Smooth muscle cell (in vitro differentiated cells): ENCODE measurements around the gene CDH16. TPM values are rescaled to one million over a fixed set of nuclear protein-coding genes. Genes with fewer than 3 reads are reported as not detected.

Experiments used
- DNase-seq: peaks from one replicate; lab custom pipeline; 2025; ENCODE audit not compliant: unreplicated experiment; lab: John Stamatoyannopoulos, UW
- H2AFZ ChIP-seq: fragments of 200-600 bp; sonication (generic); 2 replicates; pipeline ENCODE4 v1.6.0; 2016; ENCODE audit warnings: antibody characterized with exemption, low read depth, mild to moderate bottlenecking
- H3F3A ChIP-seq: fragments of 200-600 bp; sonication (generic); 2 replicates; pipeline ENCODE4 v1.6.0; 2017; ENCODE audit warnings: antibody characterized with exemption, low read depth
- H3K27ac ChIP-seq: fragments of 200-600 bp; sonication (generic); 2 replicates; pipeline ENCODE4 v1.5.1; 2016; ENCODE audit warnings: low read depth, mild to moderate bottlenecking
- H3K27me3 ChIP-seq: fragments of 200-600 bp; sonication (generic); 2 replicates; pipeline ENCODE4 v1.6.1; 2016; ENCODE audit warnings: low read depth, mild to moderate bottlenecking
- H3K36me3 ChIP-seq: fragments of 200-600 bp; sonication (generic); 2 replicates; pipeline ENCODE4 v1.5.1; 2016; ENCODE audit warnings: low read depth
- H3K4me1 ChIP-seq: fragments of 200-600 bp; sonication (generic); 2 replicates; pipeline ENCODE4 v1.5.1; 2016; ENCODE audit warnings: low read depth
- H3K4me2 ChIP-seq: fragments of 200-600 bp; sonication (generic); 2 replicates; pipeline ENCODE4 v1.6.0; 2016; ENCODE audit warnings: mild to moderate bottlenecking
- H3K4me3 ChIP-seq: fragments of 200-600 bp; sonication (generic); 2 replicates; pipeline ENCODE4 v1.5.1; 2016; ENCODE audit warnings: mild to moderate bottlenecking
- H3K79me2 ChIP-seq: fragments of 200-600 bp; sonication (generic); 2 replicates; pipeline ENCODE4 v1.6.0; 2016; ENCODE audit warnings: low read depth, mild to moderate bottlenecking
- H3K9ac ChIP-seq: fragments of 200-600 bp; sonication (generic); 2 replicates; pipeline ENCODE4 v1.6.0; 2016; ENCODE audit warnings: low read depth
- H3K9me3 ChIP-seq: fragments of 200-600 bp; sonication (generic); replicated peaks from 2 replicates; pipeline ENCODE4 v1.5.1; 2016; ENCODE audit warnings: low read depth
- H4K20me1 ChIP-seq: fragments of 200-600 bp; sonication (generic); 2 replicates; pipeline ENCODE4 v1.6.0; 2016; ENCODE audit warnings: low read depth
- WGBS: methylation state at CpG from one replicate; pipeline ENCODE4 v1.1.7; 2016; ENCODE audit warnings: low lambda C conversion rate; 5-methylcytosine and 5-hydroxymethylcytosine counted together
- polyA plus RNA-seq: library from polyadenylated mRNA; unstranded; fragments of >200 nt; fragmentation: Nextera tagmentation; extraction: Ambion mirVana; gene quantifications from 2 replicates; pipeline ENCODE4 v1.2.1, GENCODE V29; 2016
- total RNA-seq: library from RNA; depleted of rRNA; stranded (reverse); fragments of >200 nt; gene quantifications from 2 replicates; pipeline ENCODE4 v1.2.3, GENCODE V29; 2014
- TF ChIP-seq, protein P1 (sequence below): fragments of 200-600 bp; sonication (generic); IDR thresholded peaks from 2 replicates; pipeline ENCODE4 v1.5.1; 2017; ENCODE audit warnings: borderline replicate concordance, mild to moderate bottlenecking, antibody characterized with exemption; ENCODE audit not compliant: insufficient read depth, poor library complexity, severe bottlenecking

CDH16 gene
- total and polyA plus RNA-seq, 2 experiments from 2014 or later, result not detected

DNA sequence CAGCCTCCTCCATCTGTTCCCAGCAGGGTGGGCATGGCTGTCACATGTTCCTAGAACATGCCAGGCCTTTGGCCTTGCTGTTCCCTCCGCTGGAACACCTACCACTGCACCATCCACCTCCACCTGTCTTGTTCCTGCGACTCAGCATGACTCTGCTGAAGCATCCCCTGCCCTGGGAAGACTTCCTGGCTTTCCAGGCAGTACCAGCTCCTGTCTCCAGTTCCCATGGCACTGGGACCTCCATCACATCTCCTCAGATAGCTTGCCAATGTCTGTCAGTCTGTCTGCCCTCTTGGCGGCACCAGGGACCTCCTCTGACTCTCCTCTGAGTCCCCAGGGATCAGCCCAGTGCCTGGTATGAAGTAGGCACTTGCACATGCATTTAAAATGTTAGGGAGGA, 22.7 kb downstream of the CDH16 start:
- WGBS, result 96% methylated on average over 3 of the region's 3 CpGs
- no peak overlapping the region for H3K4me3 ChIP-seq
- no peaks in the 10 kb centered on the region for H3K36me3 ChIP-seq
- H3K27ac ChIP-seq, result no peak overlapping the region
- H3K4me1 ChIP-seq, result no peaks in the 10 kb centered on the region
- DNase-seq, result no peak
- H3K4me2 ChIP-seq, result no peak overlapping the region
- no peaks in the 10 kb centered on the region for H4K20me1 ChIP-seq
- TF ChIP-seq, protein P1, sequence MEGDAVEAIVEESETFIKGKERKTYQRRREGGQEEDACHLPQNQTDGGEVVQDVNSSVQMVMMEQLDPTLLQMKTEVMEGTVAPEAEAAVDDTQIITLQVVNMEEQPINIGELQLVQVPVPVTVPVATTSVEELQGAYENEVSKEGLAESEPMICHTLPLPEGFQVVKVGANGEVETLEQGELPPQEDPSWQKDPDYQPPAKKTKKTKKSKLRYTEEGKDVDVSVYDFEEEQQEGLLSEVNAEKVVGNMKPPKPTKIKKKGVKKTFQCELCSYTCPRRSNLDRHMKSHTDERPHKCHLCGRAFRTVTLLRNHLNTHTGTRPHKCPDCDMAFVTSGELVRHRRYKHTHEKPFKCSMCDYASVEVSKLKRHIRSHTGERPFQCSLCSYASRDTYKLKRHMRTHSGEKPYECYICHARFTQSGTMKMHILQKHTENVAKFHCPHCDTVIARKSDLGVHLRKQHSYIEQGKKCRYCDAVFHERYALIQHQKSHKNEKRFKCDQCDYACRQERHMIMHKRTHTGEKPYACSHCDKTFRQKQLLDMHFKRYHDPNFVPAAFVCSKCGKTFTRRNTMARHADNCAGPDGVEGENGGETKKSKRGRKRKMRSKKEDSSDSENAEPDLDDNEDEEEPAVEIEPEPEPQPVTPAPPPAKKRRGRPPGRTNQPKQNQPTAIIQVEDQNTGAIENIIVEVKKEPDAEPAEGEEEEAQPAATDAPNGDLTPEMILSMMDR, result no peak
- no peak overlapping the region for H2AFZ ChIP-seq
- no peaks in the 10 kb centered on the region for H3K27me3 ChIP-seq
- H3K9ac ChIP-seq, result no peak overlapping the region
- peaks cover 11% of the 10 kb centered on the region for H3F3A ChIP-seq
- H3K79me2 ChIP-seq, result no peaks in the 10 kb centered on the region
- H3K9me3 ChIP-seq, result no peaks in the 10 kb centered on the region

DNA sequence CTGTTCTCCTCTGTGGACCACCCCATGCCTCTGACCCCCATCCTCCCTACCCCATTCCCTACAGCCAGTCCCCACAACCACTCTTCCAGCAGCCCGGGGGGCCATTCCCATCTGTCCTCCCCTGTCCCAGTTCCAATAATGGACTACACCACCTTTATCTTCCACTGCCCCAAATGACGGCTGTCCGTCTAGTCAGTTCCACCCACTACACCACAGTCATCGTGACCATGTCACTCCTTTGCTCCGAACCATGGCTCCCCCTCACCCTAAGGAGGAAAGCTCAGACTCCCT, 23.1 kb downstream of the CDH16 start:
- Histone ChIP-seq H3K27me3 (no peaks in the 10 kb centered on the region), H3K9ac (no peak overlapping the region), H3K9me3 (no peaks in the 10 kb centered on the region), H3K36me3 (no peaks in the 10 kb centered on the region), H3F3A (peaks cover 11% of the 10 kb centered on the region), H3K79me2 (no peaks in the 10 kb centered on the region), H3K4me2 (no peak overlapping the region), H3K27ac (no peak overlapping the region), H3K4me3 (no peak overlapping the region), H4K20me1 (no peaks in the 10 kb centered on the region), H2AFZ (no peak overlapping the region), H3K4me1 (no peaks in the 10 kb centered on the region)
- 97% methylated on average over 5 of the region's 5 CpGs for WGBS
- TF ChIP-seq, protein P1, result no peak
- DNase-seq, result no peak

DNA sequence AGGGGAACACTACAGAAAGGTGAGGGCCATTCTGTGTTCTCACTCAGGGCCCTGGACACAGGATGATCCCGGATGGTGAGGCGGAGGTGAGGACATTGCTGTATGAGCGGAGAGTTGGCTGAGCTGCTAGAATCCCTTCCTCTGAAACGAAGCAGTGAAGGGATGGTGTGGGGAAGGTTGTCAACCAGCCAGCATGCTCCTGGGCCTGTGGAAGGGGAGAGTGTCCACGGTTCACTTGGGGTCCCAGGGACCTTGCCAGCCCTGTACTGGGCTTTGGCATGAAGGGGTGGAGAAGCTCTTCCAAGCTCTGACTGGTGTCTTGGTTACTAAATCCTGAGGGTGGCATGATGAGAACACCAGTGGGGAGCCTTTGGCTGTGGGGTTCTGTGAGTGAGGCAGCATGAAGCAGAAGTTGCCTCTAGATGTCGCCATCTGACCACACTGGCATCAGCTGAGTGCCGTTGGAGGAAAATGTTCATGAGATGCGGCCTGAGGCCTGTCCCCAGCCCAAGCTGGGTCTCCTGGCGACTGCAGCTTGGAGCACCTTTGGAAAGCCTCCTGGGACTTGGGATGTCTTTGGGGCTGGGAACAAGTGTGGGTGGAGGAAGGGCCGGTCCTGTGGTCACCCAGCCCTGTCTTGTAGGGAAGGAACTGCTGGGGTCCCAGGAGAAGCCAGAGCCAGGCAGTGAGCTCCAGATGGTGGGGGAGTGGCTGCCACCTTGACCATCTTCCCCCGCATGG, 23.6 kb downstream of the CDH16 start:
- Histone ChIP-seq H3K27me3 (no peaks in the 10 kb centered on the region), H3K4me2 (no peak overlapping the region), H3K36me3 (no peaks in the 10 kb centered on the region), H3K4me1 (no peaks in the 10 kb centered on the region), H3K4me3 (no peak overlapping the region), H3K79me2 (no peaks in the 10 kb centered on the region), H3F3A (peaks cover 11% of the 10 kb centered on the region), H2AFZ (no peak overlapping the region), H3K27ac (no peak overlapping the region), H3K9ac (no peak overlapping the region), H3K9me3 (no peaks in the 10 kb centered on the region), H4K20me1 (no peaks in the 10 kb centered on the region)
- TF ChIP-seq, protein P1, result peak; percentile 83
- DNase-seq, result no peak
- 58% methylated on average over 11 of the region's 11 CpGs for WGBS

DNA sequence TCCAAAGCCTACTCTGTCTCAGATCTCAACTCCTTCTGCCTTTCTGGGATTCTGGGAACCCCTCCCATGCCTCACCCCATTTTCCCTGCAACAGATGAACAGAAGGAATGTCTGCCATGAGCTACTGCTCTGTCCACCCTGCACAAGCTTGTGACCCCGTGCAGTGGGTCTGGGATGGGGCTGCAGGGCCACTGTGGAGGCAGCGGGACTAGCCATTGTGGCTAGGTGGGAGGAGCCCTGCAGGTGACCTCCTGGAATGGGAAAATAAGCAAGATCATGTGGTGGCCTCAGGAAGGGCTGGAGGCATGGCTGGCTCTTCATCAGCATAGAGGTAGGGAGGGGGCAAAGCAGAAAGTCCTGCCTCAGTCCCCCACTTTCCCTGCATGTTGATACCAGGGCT, 24.6 kb downstream of the CDH16 start:
- Histone ChIP-seq H4K20me1 (no peaks in the 10 kb centered on the region), H3F3A (peaks cover 9% of the 10 kb centered on the region), H3K9ac (no peak overlapping the region), H2AFZ (no peak overlapping the region), H3K27me3 (no peaks in the 10 kb centered on the region), H3K79me2 (no peaks in the 10 kb centered on the region), H3K36me3 (no peaks in the 10 kb centered on the region), H3K4me1 (no peaks in the 10 kb centered on the region), H3K4me2 (no peak overlapping the region), H3K27ac (no peak overlapping the region), H3K4me3 (no peak overlapping the region), H3K9me3 (no peaks in the 10 kb centered on the region)
- no peak for DNase-seq
- TF ChIP-seq, protein P1, result no peak
- 83% methylated on average over 2 of the region's 2 CpGs for WGBS
